Astrocyte (in vitro differentiated cells and primary cell): ENCODE results near the gene SPP2. TPM values are rescaled to one million over a fixed set of nuclear protein-coding genes. Genes with fewer than 3 reads are reported as not detected.

ENCODE experiments used
- DNase-seq: peaks from one replicate; pipeline ENCODE4 v3.0.0-alpha.2; 2010; ENCODE audit warnings: low read depth
- FAIRE-seq: peaks from 2 replicates; lab custom pipeline; 2011; peaks lifted over from hg19 to GRCh38; lab: Jason Lieb, UNC
- H2AFZ ChIP-seq: 2 replicates; pipeline ENCODE4 v1.6.0; 2012; ENCODE audit warnings: low read depth, low read length, inconsistent platforms
- H3K27ac ChIP-seq: 2 replicates; pipeline ENCODE4 v1.5.1; 2011; ENCODE audit warnings: low read depth, low read length, inconsistent platforms
- H3K27me3 ChIP-seq: 2 replicates; pipeline ENCODE4 v1.6.0; 2011; ENCODE audit warnings: low read length, inconsistent platforms; ENCODE audit not compliant: insufficient read depth
- H3K36me3 ChIP-seq: 2 replicates; pipeline ENCODE4 v1.5.1; 2011; ENCODE audit warnings: low read length, inconsistent platforms; ENCODE audit not compliant: insufficient read depth
- H3K4me1 ChIP-seq: 2 replicates; pipeline ENCODE4 v1.5.1; 2011; ENCODE audit warnings: low read length, inconsistent platforms; ENCODE audit not compliant: insufficient read depth
- H3K4me2 ChIP-seq: 2 replicates; pipeline ENCODE4 v1.6.0; 2012; ENCODE audit warnings: low read length, inconsistent platforms
- H3K4me3 ChIP-seq: 2 replicates; pipeline ENCODE4 v1.5.1; 2011; ENCODE audit warnings: low read depth, mild to moderate bottlenecking, low read length, inconsistent platforms; ENCODE audit not compliant: insufficient read depth
- H3K79me2 ChIP-seq: 2 replicates; pipeline ENCODE4 v1.6.0; 2012; ENCODE audit warnings: mild to moderate bottlenecking, low read length, inconsistent platforms; ENCODE audit not compliant: insufficient read depth
- H3K9ac ChIP-seq: 2 replicates; pipeline ENCODE4 v1.6.0; 2012; ENCODE audit warnings: mild to moderate bottlenecking, low read length, inconsistent platforms
- H3K9me3 ChIP-seq: 2 replicates; pipeline ENCODE4 v1.5.1; 2012; ENCODE audit warnings: low read depth, mild to moderate bottlenecking, low read length, inconsistent platforms; ENCODE audit not compliant: insufficient read depth
- H4K20me1 ChIP-seq: 2 replicates; pipeline ENCODE4 v1.6.0; 2012; ENCODE audit warnings: low read length, inconsistent platforms; ENCODE audit not compliant: insufficient read depth
- H3K27ac Mint-ChIP-seq: one replicate; pipeline ENCODE4 v1.8.0; 2021; ENCODE audit warnings: mild to moderate bottlenecking, mixed read lengths; ENCODE audit not compliant: unreplicated experiment
- H3K27me3 Mint-ChIP-seq: one replicate; pipeline ENCODE4 v1.8.0; 2021; ENCODE audit warnings: low read depth, mixed read lengths; ENCODE audit not compliant: unreplicated experiment
- H3K36me3 Mint-ChIP-seq: one replicate; pipeline ENCODE4 v1.8.0; 2021; ENCODE audit warnings: low read depth, mixed read lengths; ENCODE audit not compliant: unreplicated experiment
- H3K4me1 Mint-ChIP-seq: one replicate; pipeline ENCODE4 v1.8.0; 2021; ENCODE audit warnings: low read depth, mixed read lengths; ENCODE audit not compliant: unreplicated experiment
- H3K4me3 Mint-ChIP-seq: one replicate; pipeline ENCODE4 v1.8.0; 2021; ENCODE audit warnings: mild to moderate bottlenecking, moderate library complexity, mixed read lengths; ENCODE audit not compliant: unreplicated experiment
- H3K9me3 Mint-ChIP-seq: one replicate; pipeline ENCODE4 v1.8.0; 2021; ENCODE audit warnings: mild to moderate bottlenecking, mixed read lengths; ENCODE audit not compliant: unreplicated experiment
- CTCF ChIP-seq: IDR thresholded peaks from 2 replicates; pipeline ENCODE4 v1.5.1; 2011; ENCODE audit warnings: low read depth, mild to moderate bottlenecking, inconsistent platforms, low read length, moderate library complexity; ENCODE audit not compliant: insufficient read depth
- EZH2 ChIP-seq: IDR thresholded peaks from 2 replicates; pipeline ENCODE4 v1.6.1; 2012; ENCODE audit warnings: mild to moderate bottlenecking, low read length, inconsistent platforms; ENCODE audit not compliant: insufficient read depth
- total RNA-seq: library from RNA; stranded (reverse); gene quantifications from 2 replicates; pipeline ENCODE4 v1.2.1, GENCODE V29; 2021

Gene SPP2
- total RNA-seq, 1 donor from 2014 or later = not detected

DNA sequence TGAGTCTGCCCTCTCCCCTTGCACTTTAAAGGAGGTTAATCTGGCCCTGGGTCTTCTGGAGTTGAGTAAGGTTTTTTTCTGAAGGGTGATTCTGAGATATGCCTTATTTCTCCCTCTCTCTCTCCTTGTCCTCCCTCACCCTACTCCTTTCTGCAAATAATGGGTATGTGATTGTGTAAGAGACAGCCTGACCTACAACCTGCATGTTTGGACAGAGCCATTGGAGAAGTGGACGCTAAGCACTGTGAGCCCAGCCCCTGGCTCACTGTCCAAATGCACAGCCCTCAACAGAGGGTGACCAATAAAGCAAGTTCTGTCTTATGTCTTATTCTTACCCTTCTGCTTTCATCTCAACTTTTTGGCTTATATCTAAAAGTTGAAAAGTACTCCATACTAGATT, 71.5 kb downstream of the SPP2 start:
- no peaks in the 10 kb centered on the region for H3K36me3 ChIP-seq
- no peaks in the 10 kb centered on the region for H3K27me3 Mint-ChIP-seq
- no peaks in the 10 kb centered on the region for H4K20me1 ChIP-seq
- DNase-seq = no peak
- H3K4me1 Mint-ChIP-seq = no peaks in the 10 kb centered on the region
- FAIRE-seq = no peak
- no peak overlapping the region for H3K4me3 ChIP-seq
- H2AFZ ChIP-seq = no peak overlapping the region
- no peak overlapping the region for H3K27ac Mint-ChIP-seq
- no peak overlapping the region for H3K27ac ChIP-seq
- H3K9ac ChIP-seq = no peak overlapping the region
- H3K9me3 ChIP-seq = no peaks in the 10 kb centered on the region
- H3K36me3 Mint-ChIP-seq = no peaks in the 10 kb centered on the region
- H3K4me2 ChIP-seq = no peak overlapping the region
- no peak for TF ChIP-seq EZH2
- no peaks in the 10 kb centered on the region for H3K79me2 ChIP-seq
- H3K4me3 Mint-ChIP-seq = no peak overlapping the region
- H3K4me1 ChIP-seq = no peaks in the 10 kb centered on the region
- H3K9me3 Mint-ChIP-seq = peaks cover 7% of the 10 kb centered on the region
- H3K27me3 ChIP-seq = no peaks in the 10 kb centered on the region

DNA sequence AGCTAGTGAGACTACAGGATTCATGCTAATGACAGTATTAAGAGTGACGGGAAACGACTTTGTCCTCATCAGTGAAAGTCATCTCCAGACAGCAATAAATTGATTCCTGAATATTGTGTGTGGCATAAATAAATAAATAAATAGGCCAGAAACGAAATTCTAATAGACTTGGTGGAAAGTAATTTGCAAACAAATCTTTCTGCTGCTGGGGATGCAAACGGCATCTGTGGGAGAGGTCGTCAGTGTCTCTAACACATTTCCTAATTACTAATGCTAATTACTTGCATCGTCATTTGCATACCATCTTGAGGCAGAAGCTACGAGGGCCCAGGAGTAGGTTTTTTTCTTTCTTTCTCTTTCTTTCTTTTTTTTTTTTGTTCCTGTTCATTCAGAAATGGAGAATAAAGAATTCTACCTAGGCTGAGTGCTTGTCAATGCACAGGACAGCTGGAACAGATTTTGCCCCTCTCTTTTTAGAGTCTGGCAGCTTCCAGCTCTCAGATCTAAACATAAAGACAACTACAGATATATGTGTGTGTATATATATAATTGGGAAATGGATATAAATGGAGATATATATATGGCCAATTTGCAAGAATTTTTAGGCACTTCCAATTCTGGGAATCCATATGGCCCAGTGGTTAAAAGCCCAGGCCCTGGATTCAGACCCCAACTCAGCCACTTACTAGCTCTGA, 75.1 kb downstream of the SPP2 start:
- H3K9ac ChIP-seq = no peak overlapping the region
- H3K27ac ChIP-seq = no peak overlapping the region
- FAIRE-seq (no peak), DNase-seq (no peak)
- no peaks in the 10 kb centered on the region for H4K20me1 ChIP-seq
- H2AFZ ChIP-seq = no peak overlapping the region
- H3K4me2 ChIP-seq = no peak overlapping the region
- Mint-ChIP-seq H3K27me3 (no peaks in the 10 kb centered on the region), H3K9me3 (no peaks in the 10 kb centered on the region), H3K4me3 (no peak overlapping the region), H3K4me1 (no peaks in the 10 kb centered on the region), H3K27ac (no peak overlapping the region), H3K36me3 (no peaks in the 10 kb centered on the region)
- H3K36me3 ChIP-seq = no peaks in the 10 kb centered on the region
- no peak overlapping the region for H3K4me3 ChIP-seq
- H3K79me2 ChIP-seq = no peaks in the 10 kb centered on the region
- H3K9me3 ChIP-seq = no peaks in the 10 kb centered on the region
- no peaks in the 10 kb centered on the region for H3K4me1 ChIP-seq
- TF ChIP-seq CTCF = no peak
- no peak for TF ChIP-seq EZH2
- H3K27me3 ChIP-seq = no peaks in the 10 kb centered on the region

DNA sequence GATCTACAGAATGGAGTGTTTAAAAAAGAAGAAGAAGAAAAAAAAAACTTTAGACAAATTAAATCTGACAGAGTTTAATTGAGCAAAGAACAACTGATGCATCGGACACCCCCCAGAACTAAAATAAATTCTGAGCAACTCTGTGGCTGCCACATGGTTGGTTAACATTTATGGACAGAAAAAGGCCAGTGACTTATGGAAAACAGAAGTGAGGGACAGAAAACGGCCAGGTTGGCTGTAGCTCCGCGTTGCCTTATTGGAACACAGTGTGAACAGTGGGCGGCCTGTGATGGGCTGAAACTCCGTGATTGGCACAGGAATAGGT, 75.6 kb downstream of the SPP2 start:
- no peaks in the 10 kb centered on the region for H3K36me3 ChIP-seq

More for the DNA sequence above, 75.6 kb downstream of the SPP2 start:
- TF ChIP-seq EZH2 (no peak), CTCF (no peak)
- Mint-ChIP-seq H3K27me3 (no peaks in the 10 kb centered on the region), H3K4me3 (no peak overlapping the region), H3K27ac (no peak overlapping the region), H3K9me3 (no peaks in the 10 kb centered on the region), H3K4me1 (no peaks in the 10 kb centered on the region), H3K36me3 (no peaks in the 10 kb centered on the region)
- no peaks in the 10 kb centered on the region for H3K9me3 ChIP-seq
- no peak for DNase-seq
- no peaks in the 10 kb centered on the region for H3K79me2 ChIP-seq
- H3K9ac ChIP-seq = no peak overlapping the region
- no peaks in the 10 kb centered on the region for H3K4me1 ChIP-seq
- H2AFZ ChIP-seq = no peak overlapping the region
- no peak overlapping the region for H3K4me3 ChIP-seq
- FAIRE-seq = no peak
- H3K4me2 ChIP-seq = no peak overlapping the region
- H3K27ac ChIP-seq = no peak overlapping the region
- no peaks in the 10 kb centered on the region for H3K27me3 ChIP-seq
- H4K20me1 ChIP-seq = no peaks in the 10 kb centered on the region

Other genes with a start within 250 kb of the SPP2 start
- 2.7 and 5.9 TPM in 2 replicates for gene HJURP, start 196.2 kb upstream of the SPP2 start, total RNA-seq
- gene TRPM8, start 133.3 kb upstream of the SPP2 start, total RNA-seq = 0.31 and 0.95 TPM in 2 replicates